ENCODE measurements around the gene HAUS6.
"Not testable (repeated sequence)": the region's sequence is repeated elsewhere in the genome, so short reads cannot be mapped to it uniquely, and the experiment has no call there.

HAUS6 gene

GRCh38 chr9:19022206-19022605, 80.5 kb downstream of the HAUS6 start:
- Histone ChIP-seq H3K36me3 (ENCODE audit: control insufficient read depth, insufficient read depth, low read length) (no peaks in the 10 kb centered on the region), H3K27ac (ENCODE audit: low read depth, low read length) (no peak overlapping the region)

DNA sequence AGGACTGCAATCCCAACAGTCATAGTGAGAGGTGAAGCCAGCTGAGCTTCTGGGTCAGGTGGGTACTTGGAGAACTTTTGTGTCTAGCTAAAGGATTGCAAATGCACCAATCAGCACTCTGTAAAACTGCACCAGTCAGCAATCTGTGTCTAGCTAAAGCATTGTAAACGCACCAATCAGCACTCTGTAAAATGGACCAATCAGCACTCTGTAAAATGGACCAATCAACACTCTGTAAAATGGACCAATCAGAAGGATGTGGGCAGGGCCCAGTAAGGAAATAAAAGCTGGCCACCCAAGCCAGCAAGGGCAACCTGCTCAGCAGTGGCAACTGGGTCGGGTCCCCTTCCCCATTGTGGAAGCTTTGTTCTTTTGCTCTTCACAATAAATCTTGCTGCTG, 81.1 kb downstream of the HAUS6 start:
- not testable (repeated sequence) for H3K4me1 ChIP-seq (ENCODE audit: control insufficient read depth, insufficient read depth, low read length); H3K27ac ChIP-seq (ENCODE audit: low read depth, low read length); H3K27me3 ChIP-seq (ENCODE audit: control insufficient read depth, insufficient read depth, low read length); H3K4me3 ChIP-seq (ENCODE audit: low read length); H3K9ac ChIP-seq (ENCODE audit: low read length); H3K36me3 ChIP-seq (ENCODE audit: control insufficient read depth, insufficient read depth, low read length)

More at GRCh38 chr9:19022206-19022605, 80.5 kb downstream of the HAUS6 start:
- Histone ChIP-seq H3K4me1 (ENCODE audit: control insufficient read depth, insufficient read depth, low read length) (no peaks in the 10 kb centered on the region), H3K27me3 (ENCODE audit: control insufficient read depth, insufficient read depth, low read length) (no peaks in the 10 kb centered on the region), H3K9ac (ENCODE audit: low read length) (no peak overlapping the region), H3K4me3 (ENCODE audit: low read length) (no peak overlapping the region)

DNA sequence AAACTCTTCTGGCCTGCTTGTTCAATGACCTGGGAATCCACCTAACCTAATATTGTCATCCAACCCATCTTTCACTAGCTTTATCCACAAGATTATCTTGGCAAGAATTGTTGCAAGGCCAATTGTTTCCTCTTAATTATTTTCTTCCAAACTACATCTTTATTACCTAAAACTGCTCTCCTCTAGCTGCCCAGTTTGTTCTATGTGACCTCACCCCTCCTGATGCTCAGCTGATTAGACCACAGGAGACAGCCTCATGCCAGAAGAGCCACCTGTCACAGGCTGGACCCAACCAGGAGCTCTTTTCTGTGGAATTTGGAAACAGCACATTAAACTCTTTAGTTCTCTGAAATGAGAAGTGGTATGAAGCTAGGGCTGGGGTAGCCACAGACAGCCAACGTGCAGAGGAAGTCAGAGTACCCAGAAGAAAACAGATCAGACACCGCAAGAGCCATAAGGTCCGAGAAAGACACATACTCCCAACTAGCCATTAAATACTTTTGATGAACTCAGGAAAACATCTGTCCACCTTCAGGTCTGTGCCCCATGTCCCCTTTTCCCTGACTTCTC, 81.7 kb downstream of the HAUS6 start:
- Histone ChIP-seq H3K27ac (ENCODE audit: low read depth, low read length) (no peak overlapping the region), H3K27me3 (ENCODE audit: control insufficient read depth, insufficient read depth, low read length) (no peaks in the 10 kb centered on the region), H3K36me3 (ENCODE audit: control insufficient read depth, insufficient read depth, low read length) (no peaks in the 10 kb centered on the region), H3K9ac (ENCODE audit: low read length) (no peak overlapping the region), H3K4me1 (ENCODE audit: control insufficient read depth, insufficient read depth, low read length) (no peaks in the 10 kb centered on the region), H3K4me3 (ENCODE audit: low read length) (no peak overlapping the region)

DNA sequence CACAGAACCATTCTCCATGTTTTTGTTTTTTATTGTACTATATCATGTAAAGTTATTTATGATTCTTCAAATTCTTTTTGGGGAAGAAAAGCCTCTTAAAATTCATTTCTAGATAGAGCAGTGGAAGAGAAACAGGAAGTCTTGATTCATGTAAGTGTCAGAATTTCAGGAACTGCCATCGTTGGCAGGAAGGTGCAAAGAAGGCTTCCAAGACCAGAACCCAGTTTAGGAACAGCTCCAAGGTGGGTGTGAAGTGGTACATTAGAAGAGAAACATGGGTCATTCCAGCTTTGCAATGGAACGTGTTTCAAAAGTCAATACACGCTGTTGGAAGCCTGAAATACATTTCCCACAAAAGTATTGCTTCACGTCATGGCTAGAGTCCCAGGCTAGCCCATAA, 84.5 kb downstream of the HAUS6 start:
- Histone ChIP-seq H3K36me3 (ENCODE audit: control insufficient read depth, insufficient read depth, low read length) (no peaks in the 10 kb centered on the region), H3K4me1 (ENCODE audit: control insufficient read depth, insufficient read depth, low read length) (no peaks in the 10 kb centered on the region), H3K4me3 (ENCODE audit: low read length) (no peak overlapping the region), H3K27me3 (ENCODE audit: control insufficient read depth, insufficient read depth, low read length) (no peaks in the 10 kb centered on the region), H3K27ac (ENCODE audit: low read depth, low read length) (no peak overlapping the region), H3K9ac (ENCODE audit: low read length) (no peak overlapping the region)

- H3K4me1 ChIP-seq (ENCODE audit: control insufficient read depth, insufficient read depth, low read length): peaks cover 2% of the 10 kb centered on the region
- H3K27me3 ChIP-seq (ENCODE audit: control insufficient read depth, insufficient read depth, low read length): no peaks in the 10 kb centered on the region
- no peak overlapping the region for H3K9ac ChIP-seq (ENCODE audit: low read length)
- H3K36me3 ChIP-seq (ENCODE audit: control insufficient read depth, insufficient read depth, low read length): no peaks in the 10 kb centered on the region
- no peak overlapping the region for H3K27ac ChIP-seq (ENCODE audit: low read depth, low read length)
- no peak overlapping the region for H3K4me3 ChIP-seq (ENCODE audit: low read length)
Measured at GRCh38 chr9:19009391-19009965, 93.2 kb downstream of the HAUS6 start.
